Suprapubic skin (tissue), 4 donors: Measurements from ENCODE around the gene SEC14L2. TPM values are rescaled to one million over a fixed set of nuclear protein-coding genes. Genes with fewer than 3 reads are reported as not detected.
A peak's percentile ranks its signal among the peaks of the same experiment; 100 is the strongest.

Source experiments
- DNase-seq, 2 donors: peaks; one replicate each; pipeline ENCODE4 v3.0.0-alpha.2; 2019; ENCODE audit warnings: low spot score in 2 of 2
- H3K27ac ChIP-seq: fragments of 200-600 bp; sonication (generic); one replicate; pipeline ENCODE4 v1.5.1; 2019
- H3K27me3 ChIP-seq: fragments of 200-600 bp; sonication (generic); one replicate; pipeline ENCODE4 v1.5.1; 2019
- H3K36me3 ChIP-seq: fragments of 200-600 bp; sonication (generic); one replicate; pipeline ENCODE4 v1.5.1; 2019
- H3K4me1 ChIP-seq: fragments of 200-600 bp; sonication (generic); one replicate; pipeline ENCODE4 v1.5.1; 2019
- H3K4me3 ChIP-seq: fragments of 200-600 bp; sonication (generic); one replicate; pipeline ENCODE4 v1.5.1; 2019; ENCODE audit warnings: mild to moderate bottlenecking
- H3K9me3 ChIP-seq: fragments of 200-600 bp; sonication (generic); one replicate; pipeline ENCODE4 v1.5.1; 2019
- EP300 ChIP-seq: sonication (generic); formaldehyde crosslinking; IDR thresholded peaks from one replicate; pipeline ENCODE4 v1.6.1; 2017; ENCODE audit warnings: antibody characterized with exemption
- POLR2A ChIP-seq, 2 donors: fragments of 450-650 bp; IDR thresholded peaks; one replicate each; pipeline ENCODE4 v1.6.1; 2017; ENCODE audit warnings: antibody characterized with exemption in 2 of 2, mild to moderate bottlenecking in 2 of 2, moderate library complexity in 2 of 2
- POLR2AphosphoS5 ChIP-seq, 3 donors: sonication (generic); formaldehyde crosslinking; IDR thresholded peaks; one replicate each; pipeline ENCODE4 v1.6.1; 2017; ENCODE audit warnings: antibody characterized with exemption in 3 of 3
- WGBS: methylation state at CpG from one replicate; pipeline ENCODE4 v1.1.5; 2018; 5-methylcytosine and 5-hydroxymethylcytosine counted together
- total RNA-seq, 4 donors: library from RNA; depleted of rRNA; stranded (reverse); fragments of >200 nt; gene quantifications; one replicate each; pipeline ENCODE4 v1.1.0, GENCODE V29; 2016
- TF ChIP-seq, protein P1 (sequence below), 2 donors: fragments of 200-600 bp in 1 of 2; fragments of 450-650 bp in 1 of 2; sonication (generic) in 1 of 2; IDR thresholded peaks; one replicate each; pipeline ENCODE4 v1.5.1; 2016 to 2019; ENCODE audit warnings: antibody characterized with exemption in 2 of 2, mild to moderate bottlenecking in 1 of 2, moderate library complexity in 1 of 2

SEC14L2 gene
- total RNA-seq, 4 donors from 2014 or later: 8.9 to 19.9 (median 13.5) TPM

DNA sequence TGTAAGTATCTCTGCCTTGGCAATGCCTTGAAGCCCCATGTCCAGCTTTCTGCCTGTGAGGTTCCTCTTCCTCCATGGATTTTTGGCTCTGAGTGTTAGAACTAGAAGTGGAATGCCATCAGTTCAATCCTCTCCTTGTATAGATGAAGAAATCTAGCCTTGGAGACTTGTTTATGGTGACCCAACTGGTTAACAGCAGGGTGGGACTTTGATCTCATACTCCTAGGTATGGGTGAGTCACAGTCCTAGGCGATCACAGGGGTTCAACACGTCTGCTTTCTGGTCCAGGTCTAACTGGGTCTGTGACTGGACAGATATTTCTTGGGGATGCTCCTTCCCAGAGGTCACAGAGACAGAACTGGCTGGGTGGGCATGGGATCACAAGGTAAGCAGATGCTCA lies 19.6 kb downstream of the SEC14L2 start:
- Histone ChIP-seq H3K4me1 (peaks cover 20% of the 10 kb centered on the region), H3K9me3 (no peaks in the 10 kb centered on the region), H3K27me3 (no peaks in the 10 kb centered on the region), H3K27ac (no peak overlapping the region), H3K4me3 (no peak overlapping the region), H3K36me3 (peaks cover 65% of the 10 kb centered on the region)
- no peak for DNase-seq
- TF ChIP-seq POLR2AphosphoS5 (IDR thresholded peaks at IDR 0.05): no peak
- no peak for TF ChIP-seq POLR2A (IDR thresholded peaks at IDR 0.05)
- TF ChIP-seq EP300: no peak
- TF ChIP-seq, protein P1, sequence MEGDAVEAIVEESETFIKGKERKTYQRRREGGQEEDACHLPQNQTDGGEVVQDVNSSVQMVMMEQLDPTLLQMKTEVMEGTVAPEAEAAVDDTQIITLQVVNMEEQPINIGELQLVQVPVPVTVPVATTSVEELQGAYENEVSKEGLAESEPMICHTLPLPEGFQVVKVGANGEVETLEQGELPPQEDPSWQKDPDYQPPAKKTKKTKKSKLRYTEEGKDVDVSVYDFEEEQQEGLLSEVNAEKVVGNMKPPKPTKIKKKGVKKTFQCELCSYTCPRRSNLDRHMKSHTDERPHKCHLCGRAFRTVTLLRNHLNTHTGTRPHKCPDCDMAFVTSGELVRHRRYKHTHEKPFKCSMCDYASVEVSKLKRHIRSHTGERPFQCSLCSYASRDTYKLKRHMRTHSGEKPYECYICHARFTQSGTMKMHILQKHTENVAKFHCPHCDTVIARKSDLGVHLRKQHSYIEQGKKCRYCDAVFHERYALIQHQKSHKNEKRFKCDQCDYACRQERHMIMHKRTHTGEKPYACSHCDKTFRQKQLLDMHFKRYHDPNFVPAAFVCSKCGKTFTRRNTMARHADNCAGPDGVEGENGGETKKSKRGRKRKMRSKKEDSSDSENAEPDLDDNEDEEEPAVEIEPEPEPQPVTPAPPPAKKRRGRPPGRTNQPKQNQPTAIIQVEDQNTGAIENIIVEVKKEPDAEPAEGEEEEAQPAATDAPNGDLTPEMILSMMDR (IDR thresholded peaks at IDR 0.05): no peak
- 62% methylated on average over 2 of the region's 2 CpGs for WGBS

DNA sequence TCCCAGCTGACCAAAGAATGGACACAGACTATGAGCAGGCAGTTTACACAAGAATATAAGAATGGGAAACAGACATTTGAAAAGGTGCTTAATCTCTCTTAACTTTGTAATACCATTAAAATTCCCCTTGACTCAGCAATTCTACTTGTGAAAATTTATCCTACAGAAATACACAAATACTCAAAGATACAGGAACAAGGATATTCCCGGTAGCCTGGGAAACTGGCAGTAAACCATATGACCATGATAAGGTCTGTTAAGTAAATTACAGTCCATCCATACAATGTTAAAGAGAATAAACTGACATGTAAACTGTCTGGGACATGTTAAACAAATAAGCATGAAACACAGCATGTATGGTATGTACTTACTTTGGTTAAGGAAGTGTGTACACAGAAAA lies 20.0 kb downstream of the SEC14L2 start:
- Histone ChIP-seq H3K27ac (no peak overlapping the region), H3K36me3 (peaks cover 63% of the 10 kb centered on the region)

DNA sequence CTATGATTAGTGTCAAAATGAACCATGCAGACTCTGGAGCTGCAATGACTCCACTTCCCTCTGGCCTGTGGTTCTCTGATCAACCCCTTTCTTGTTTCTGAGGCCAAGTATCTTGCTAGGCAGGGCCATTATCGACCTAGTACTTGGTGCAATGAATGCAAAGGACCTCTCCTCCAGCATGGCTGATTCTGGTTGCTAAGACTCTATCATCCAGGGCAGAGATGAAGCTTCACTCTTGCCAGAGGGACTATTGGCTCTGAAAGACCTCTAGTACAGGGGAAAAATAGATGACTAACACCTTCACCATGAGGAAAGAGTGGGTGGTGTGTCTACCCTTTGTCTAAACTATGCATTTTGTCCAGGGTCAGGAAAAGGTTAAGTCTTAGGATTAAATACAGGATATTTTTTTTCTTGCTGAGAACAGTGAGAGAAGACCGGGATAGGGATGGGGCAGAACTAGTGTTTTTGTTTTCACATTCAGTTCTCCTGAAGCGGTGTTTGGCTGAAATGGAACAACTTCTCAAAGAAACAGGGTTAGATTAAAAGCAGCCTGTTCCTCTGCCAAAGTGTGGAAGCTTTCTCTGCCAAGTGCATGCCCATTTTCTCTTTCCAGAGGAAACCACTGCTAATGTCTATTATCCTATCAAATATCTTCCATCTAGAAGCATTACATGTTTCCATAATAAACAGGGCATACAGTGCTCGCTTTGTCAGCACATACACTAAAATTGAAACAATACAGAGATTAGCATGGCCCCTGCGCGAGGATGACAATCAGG lies 23.7 kb downstream of the SEC14L2 start:
- 59% methylated on average over 6 of the region's 6 CpGs for WGBS
- peaks cover 53% of the 10 kb centered on the region for H3K4me1 ChIP-seq

More for the DNA sequence above, 20.0 kb downstream of the SEC14L2 start:
- Histone ChIP-seq H3K9me3 (no peaks in the 10 kb centered on the region), H3K4me3 (no peak overlapping the region), H3K27me3 (no peaks in the 10 kb centered on the region), H3K4me1 (peaks cover 24% of the 10 kb centered on the region)
- DNase-seq: no peak
- TF ChIP-seq POLR2AphosphoS5 (IDR thresholded peaks at IDR 0.05): no peak
- no peak for TF ChIP-seq POLR2A (IDR thresholded peaks at IDR 0.05)
- TF ChIP-seq EP300: no peak
- TF ChIP-seq, protein P1 (IDR thresholded peaks at IDR 0.05): no peak
- 92% methylated on average over 1 of the region's 1 CpG for WGBS

DNA sequence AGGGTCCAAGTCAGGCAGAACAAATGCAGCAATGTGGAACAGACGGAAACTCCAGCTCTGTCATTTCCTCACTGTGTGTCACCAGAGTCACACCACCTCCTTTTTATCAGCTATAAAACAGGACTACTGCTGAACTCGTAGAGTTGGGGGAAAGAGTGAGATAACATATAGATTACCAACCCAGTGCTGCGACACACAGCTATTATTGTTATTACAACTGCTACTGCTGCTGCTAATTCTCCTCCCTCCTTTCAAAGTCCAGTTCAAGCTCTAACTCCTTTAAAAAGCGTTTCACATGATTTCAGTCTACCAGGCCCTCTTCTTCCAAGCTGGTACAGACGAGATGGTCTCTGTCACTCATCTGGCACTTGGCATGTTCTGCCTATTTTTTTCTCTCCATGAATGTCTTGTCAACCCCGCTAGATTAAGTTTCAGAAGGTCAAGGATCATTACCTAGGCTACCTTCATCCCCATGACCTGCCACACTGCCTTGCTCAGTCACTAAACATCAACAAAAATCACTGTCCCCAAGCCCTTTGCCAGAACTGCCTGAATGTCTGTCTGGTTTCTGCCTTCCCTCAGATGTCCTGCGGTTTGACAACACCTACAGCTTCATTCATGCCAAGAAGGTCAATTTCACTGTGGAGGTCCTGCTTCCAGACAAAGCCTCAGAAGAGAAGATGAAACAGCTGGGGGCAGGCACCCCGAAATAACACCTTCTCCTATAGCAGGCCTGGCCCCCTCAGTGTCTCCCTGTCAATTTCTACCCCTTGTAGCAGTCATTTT lies 25.1 kb downstream of the SEC14L2 start:
- Histone ChIP-seq H3K9me3 (no peaks in the 10 kb centered on the region), H3K4me3 (peak overlapping the region; percentile 66), H3K27me3 (no peaks in the 10 kb centered on the region), H3K27ac (peak overlapping the region; percentile 99), H3K36me3 (peaks cover 18% of the 10 kb centered on the region), H3K4me1 (peaks cover 67% of the 10 kb centered on the region)
- no peak for DNase-seq
- WGBS: 76% methylated on average over 8 of the region's 8 CpGs
- TF ChIP-seq EP300: no peak
- TF ChIP-seq POLR2A (IDR thresholded peaks at IDR 0.05): no peak
- TF ChIP-seq POLR2AphosphoS5 (IDR thresholded peaks at IDR 0.05): no peak

More for the DNA sequence above, 23.7 kb downstream of the SEC14L2 start:
- Histone ChIP-seq H3K27ac (peak overlapping the region; percentile 99), H3K27me3 (no peaks in the 10 kb centered on the region), H3K36me3 (peaks cover 32% of the 10 kb centered on the region), H3K9me3 (no peaks in the 10 kb centered on the region), H3K4me3 (no peak overlapping the region)
- TF ChIP-seq POLR2AphosphoS5 (IDR thresholded peaks at IDR 0.05) (no peak), POLR2A (IDR thresholded peaks at IDR 0.05) (no peak), EP300 (no peak)
- TF ChIP-seq, protein P1 (IDR thresholded peaks at IDR 0.05): no peak
- DNase-seq: no peak

DNA sequence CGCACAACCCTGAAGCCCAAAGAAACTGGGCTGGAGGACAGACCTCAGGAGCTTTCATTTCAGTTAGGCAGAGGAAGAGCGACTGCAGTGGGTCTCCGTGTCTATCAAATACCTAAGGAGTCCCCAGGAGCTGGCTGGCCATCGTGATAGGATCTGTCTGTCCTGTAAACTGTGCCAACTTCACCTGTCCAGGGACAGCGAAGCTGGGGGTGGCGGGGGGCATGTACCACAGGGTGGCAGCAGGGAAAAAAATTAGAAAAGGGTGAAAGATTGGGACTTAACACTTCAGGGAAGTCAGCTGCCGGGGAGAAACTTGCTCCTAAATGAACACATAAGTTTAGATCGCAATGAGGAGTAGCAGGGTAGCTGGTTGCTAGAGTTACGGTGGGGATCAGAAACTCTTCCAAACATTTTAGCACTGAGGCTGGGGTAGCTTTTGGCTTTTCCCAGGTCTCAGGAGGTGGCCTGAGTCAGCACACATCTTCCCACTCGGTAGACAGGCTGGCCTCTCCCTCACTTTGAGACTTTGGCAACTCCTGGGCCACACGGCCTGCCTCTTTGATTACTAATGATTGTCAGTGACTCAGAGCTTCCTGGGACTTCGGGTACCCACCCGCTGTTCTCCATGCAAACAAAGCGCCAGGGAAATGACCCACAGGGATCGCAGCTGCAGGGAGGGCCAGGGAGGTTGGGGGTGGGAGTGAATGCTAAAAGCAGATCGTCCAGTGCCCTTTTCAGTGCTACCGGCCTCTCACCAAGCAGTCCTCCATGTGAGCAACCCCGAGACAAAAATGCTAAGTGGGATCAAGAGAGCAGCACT lies 25.9 kb downstream of the SEC14L2 start:
- peak; percentile 84 to 90 for DNase-seq
- WGBS: 56% methylated on average over 11 of the region's 18 CpGs
- Histone ChIP-seq H3K9me3 (no peaks in the 10 kb centered on the region), H3K4me3 (peak overlapping the region; percentile 66), H3K27ac (peak overlapping the region; percentile 99), H3K36me3 (peaks cover 10% of the 10 kb centered on the region), H3K27me3 (no peaks in the 10 kb centered on the region), H3K4me1 (peaks cover 67% of the 10 kb centered on the region)
- no peak for TF ChIP-seq EP300
- TF ChIP-seq POLR2AphosphoS5 (IDR thresholded peaks at IDR 0.05): peak in 1 of 3 donors; percentile 82
- TF ChIP-seq, protein P1 (IDR thresholded peaks at IDR 0.05): no peak
- TF ChIP-seq POLR2A (IDR thresholded peaks at IDR 0.05): no peak
